Left lung (tissue), 10 donors: ENCODE results near the gene ARL16. TPM values are rescaled to one million over a fixed set of nuclear protein-coding genes. Genes with fewer than 3 reads are reported as not detected.

Source experiments
- ATAC-seq: fragments of 200-7000 bp; cut with Tn5 transposase; one replicate; pipeline ENCODE4 v1.9.1; 2020; ENCODE audit warnings: moderate library complexity
- DNase-seq, 4 donors: peaks; one replicate each; pipeline ENCODE4 v3.0.0-alpha.2; 2013 to 2020
- H3K27ac ChIP-seq, 2 donors: fragments of 200-600 bp; sonication (generic) in 1 of 2; one replicate each; pipeline versions ENCODE4 v1.5.0 to v1.8.0; 2020 to 2021
- H3K27me3 ChIP-seq, 2 donors: fragments of 200-600 bp; sonication (generic) in 1 of 2; one replicate each; pipeline versions ENCODE4 v1.5.0 to v1.8.0; 2020 to 2021
- H3K36me3 ChIP-seq, 2 donors: fragments of 200-600 bp; sonication (generic) in 1 of 2; one replicate each; pipeline versions ENCODE4 v1.5.0 to v1.8.0; 2020 to 2021
- H3K4me1 ChIP-seq, 2 donors: fragments of 200-600 bp; one replicate each; pipeline ENCODE4 v1.8.0; 2021
- H3K4me3 ChIP-seq, 2 donors: fragments of 200-600 bp; sonication (generic) in 1 of 2; one replicate each; pipeline versions ENCODE4 v1.5.0 to v1.8.0; 2020 to 2021; ENCODE audit warnings: mild to moderate bottlenecking in 1 of 2
- H3K9me3 ChIP-seq, 2 donors: fragments of 200-600 bp; sonication (generic) in 1 of 2; one replicate each; pipeline versions ENCODE4 v1.5.0 to v1.8.0; 2020 to 2021
- intact Hi-C, 2 donors: fragments of 100-400 bp; cut with DNase I; formaldehyde crosslinking; loops; one replicate each; pipeline versions ENCODE4 v1.11.2 to v1.14.2; 2022
- polyA plus RNA-seq, 6 donors: library from polyadenylated mRNA; unstranded; fragments of 120-200 nt; gene quantifications; one replicate each; pipeline ENCODE4 v1.2.1, GENCODE V29; 2013; ENCODE audit not compliant: insufficient read length in 6 of 6
- total RNA-seq, 2 donors: library from RNA; stranded (reverse); fragmentation: NEBNext Ultra II Directional; extraction: Animal tissue kit (Norgen Biotek cat#: 25700); gene quantifications; one replicate each; pipeline ENCODE4 v1.2.1, GENCODE V29; 2021
- TF ChIP-seq, protein P1 (sequence below), 2 donors: fragments of 200-600 bp; sonication (generic) in 1 of 2; IDR thresholded peaks; one replicate each; pipeline versions ENCODE4 v1.5.0 to v1.8.0; 2021; ENCODE audit warnings: antibody characterized with exemption in 2 of 2
- donor health status: DM: no; HTN: yes; CAD: no.
- donor health status: DM: no; HTN: no; CAD: no.

ARL16 gene
- total and polyA plus RNA-seq, 8 donors, result 22.5 to 48.1 (median 41.9) TPM

DNA sequence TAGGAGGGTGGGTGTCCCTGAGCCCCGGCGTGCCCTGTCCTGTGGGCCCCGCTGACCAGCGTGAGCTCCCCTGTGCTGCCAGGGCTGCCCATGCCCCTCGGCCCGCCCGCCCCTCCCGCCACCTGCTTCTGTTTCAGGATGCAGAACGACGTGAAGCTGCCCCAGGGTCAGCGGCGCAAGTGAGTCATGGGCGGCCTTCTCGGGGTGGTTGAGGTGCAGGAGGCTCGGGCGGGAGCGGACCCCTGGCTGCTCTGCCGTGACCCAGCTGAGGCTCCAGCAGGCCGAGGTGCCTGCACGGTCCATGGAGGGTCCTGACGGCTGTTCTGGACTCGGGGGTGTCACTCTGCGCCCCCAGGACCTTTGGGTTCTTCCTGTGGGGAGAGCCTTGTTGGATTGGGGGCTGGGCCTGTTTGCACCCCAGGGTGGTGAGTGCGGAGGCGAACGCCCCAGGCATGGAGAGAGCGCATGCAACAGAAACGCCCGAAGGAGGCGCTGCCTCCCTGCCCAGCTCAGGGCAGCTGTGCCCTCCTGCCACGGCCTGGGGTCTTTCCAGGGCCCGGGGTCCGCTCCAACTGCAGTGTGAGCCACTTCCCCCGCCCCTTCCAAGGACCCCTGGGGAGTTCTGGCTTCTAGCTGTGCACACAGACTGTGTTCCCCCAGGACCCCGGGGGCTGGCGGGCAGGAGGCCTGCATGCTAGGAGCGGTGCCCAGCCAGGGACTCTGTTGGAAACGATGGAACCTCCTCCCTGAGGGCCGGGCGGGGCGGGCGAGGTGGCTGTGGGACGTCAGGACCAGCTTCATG is 32.5 kb upstream of the ARL16 start:
- ATAC-seq, result no peak

DNA sequence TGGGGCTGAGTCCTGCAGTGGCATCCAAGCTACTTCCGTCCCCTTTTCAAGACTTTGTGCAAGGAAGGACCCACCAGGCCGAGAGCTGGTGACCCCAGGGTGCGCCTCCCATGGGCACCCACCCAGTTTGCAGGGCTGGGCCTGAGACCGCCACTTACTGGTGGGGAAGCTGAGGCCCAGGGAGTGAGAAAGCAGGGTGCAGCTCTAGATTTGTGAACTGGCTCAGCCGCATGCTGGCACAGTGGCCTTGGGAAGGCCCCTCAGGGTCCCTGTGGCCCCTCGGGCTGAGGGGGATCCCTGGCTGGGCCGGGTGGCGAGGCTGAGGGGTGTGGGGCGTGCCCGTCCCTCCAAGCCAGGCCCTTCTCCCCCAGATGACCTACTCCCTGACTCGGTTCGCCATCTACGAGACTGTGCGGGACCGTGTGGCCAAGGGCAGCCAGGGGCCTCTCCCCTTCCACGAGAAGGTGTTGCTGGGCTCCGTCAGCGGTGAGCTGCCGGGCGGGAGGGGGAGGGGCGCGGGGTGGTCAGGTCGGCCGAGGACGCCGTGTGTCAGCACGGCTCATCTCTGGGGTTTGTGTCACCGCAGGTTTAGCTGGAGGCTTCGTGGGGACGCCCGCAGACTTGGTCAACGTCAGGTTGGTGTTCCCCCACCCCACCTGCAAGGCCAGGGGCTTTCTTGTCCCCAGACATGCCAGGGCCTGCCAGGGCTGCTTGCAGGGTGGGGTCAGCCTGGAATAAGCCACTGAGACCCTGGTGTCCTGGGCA is 31.7 kb upstream of the ARL16 start:
- Histone ChIP-seq H3K4me1 (peaks cover 23 to 35% of the 10 kb centered on the region in 2 donors), H3K9me3 (no peaks in the 10 kb centered on the region), H3K27me3 (no peaks in the 10 kb centered on the region), H3K36me3 (peaks cover 0 to 28% of the 10 kb centered on the region in 2 donors), H3K4me3 (no peak overlapping the region), H3K27ac (no peak overlapping the region)
- intact Hi-C loops, result no loop called here
- TF ChIP-seq, protein P1, sequence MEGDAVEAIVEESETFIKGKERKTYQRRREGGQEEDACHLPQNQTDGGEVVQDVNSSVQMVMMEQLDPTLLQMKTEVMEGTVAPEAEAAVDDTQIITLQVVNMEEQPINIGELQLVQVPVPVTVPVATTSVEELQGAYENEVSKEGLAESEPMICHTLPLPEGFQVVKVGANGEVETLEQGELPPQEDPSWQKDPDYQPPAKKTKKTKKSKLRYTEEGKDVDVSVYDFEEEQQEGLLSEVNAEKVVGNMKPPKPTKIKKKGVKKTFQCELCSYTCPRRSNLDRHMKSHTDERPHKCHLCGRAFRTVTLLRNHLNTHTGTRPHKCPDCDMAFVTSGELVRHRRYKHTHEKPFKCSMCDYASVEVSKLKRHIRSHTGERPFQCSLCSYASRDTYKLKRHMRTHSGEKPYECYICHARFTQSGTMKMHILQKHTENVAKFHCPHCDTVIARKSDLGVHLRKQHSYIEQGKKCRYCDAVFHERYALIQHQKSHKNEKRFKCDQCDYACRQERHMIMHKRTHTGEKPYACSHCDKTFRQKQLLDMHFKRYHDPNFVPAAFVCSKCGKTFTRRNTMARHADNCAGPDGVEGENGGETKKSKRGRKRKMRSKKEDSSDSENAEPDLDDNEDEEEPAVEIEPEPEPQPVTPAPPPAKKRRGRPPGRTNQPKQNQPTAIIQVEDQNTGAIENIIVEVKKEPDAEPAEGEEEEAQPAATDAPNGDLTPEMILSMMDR (IDR thresholded peaks at IDR 0.05), result no peak
- DNase-seq (no peak), ATAC-seq (no peak)

More for the DNA sequence above, 32.5 kb upstream of the ARL16 start:
- Histone ChIP-seq H3K9me3 (no peaks in the 10 kb centered on the region), H3K4me3 (no peak overlapping the region), H3K27me3 (no peaks in the 10 kb centered on the region), H3K27ac (no peak overlapping the region), H3K4me1 (peaks cover 15 to 28% of the 10 kb centered on the region in 2 donors), H3K36me3 (peaks cover 0 to 28% of the 10 kb centered on the region in 2 donors)
- TF ChIP-seq, protein P1 (IDR thresholded peaks at IDR 0.05), result no peak
- intact Hi-C loops, result no loop called here
- no peak for DNase-seq

DNA sequence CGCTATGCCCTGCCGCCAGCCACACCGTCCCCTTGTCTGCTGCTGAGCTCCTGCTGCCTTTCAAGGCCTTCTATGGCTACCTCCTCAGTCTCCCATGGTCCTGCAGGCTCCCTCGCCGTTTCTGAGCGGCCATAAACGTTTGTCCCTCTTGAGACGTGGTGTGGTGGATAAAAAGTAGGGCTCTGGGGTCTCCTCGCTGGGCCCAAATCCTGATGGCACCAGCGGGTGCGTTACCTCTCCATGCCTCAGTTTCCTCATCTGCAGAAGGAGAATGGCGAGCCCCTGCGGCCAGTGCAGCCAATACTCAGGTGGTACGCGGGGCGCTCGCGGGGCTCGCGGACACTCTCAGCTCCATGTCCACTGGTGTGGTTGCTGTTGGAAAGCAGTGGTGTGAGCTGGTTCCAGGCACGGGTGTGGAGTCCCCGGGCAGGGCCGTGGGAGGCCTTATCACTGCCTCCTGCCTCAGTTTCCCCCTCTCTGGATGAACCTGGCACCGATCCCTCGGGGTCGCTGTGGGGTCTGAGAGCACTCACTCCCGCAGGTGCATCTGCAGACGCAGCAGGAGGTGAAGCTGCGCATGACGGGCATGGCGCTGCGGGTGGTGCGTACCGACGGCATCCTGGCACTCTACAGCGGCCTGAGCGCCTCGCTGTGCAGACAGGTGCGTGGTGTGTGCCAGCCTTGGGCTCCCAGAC is 31.0 kb upstream of the ARL16 start:
- no peak for ATAC-seq
- DNase-seq, result no peak
- Histone ChIP-seq H3K27ac (no peak overlapping the region), H3K4me3 (no peak overlapping the region), H3K9me3 (no peaks in the 10 kb centered on the region), H3K27me3 (no peaks in the 10 kb centered on the region), H3K4me1 (peaks cover 23 to 42% of the 10 kb centered on the region in 2 donors), H3K36me3 (peaks cover 0 to 24% of the 10 kb centered on the region in 2 donors)
- TF ChIP-seq, protein P1 (IDR thresholded peaks at IDR 0.05), result no peak
- intact Hi-C loops, result no loop called here

DNA sequence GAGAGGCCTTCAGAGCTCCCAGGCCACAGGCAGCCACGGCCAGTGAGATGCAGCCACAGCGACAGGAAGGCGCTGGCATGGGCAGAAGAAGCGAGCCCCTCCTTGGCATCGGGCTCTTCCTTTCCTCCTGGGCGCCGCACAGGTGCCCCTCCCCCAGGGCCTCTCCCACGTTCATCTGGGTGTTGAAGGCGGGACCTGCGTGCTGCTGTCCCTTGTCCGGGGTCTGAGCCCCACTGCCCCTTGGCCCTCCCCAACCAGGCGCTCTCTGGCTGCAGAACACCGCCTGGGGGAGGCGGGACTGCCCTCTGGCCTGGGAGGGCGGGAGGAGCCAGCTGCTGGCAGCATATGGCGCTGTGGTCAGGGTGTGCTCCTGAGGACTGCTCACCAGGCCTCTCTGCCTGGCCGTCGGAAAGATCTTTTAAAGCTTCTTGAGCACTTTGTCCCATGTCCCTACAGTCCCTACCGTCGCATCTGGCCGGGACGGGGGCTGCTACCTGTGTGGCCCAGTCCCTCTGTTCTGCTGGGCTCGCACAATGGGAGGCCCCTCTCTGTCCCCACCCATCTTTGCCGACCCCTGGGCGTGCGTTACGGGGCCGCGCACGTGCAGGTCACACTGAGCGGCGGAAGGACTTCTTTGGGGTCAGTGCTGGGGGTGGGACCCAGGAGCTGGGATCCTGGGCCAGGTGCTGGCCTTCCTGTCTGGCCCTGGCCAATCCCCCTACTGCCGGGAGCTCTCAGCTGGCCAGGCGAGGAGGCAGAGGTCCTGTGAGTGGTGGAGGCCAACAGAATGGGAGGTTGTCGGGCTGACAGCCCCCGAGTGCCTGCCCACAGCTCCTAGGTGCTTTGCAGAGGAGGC is 30.2 kb upstream of the ARL16 start:
- peaks cover 0 to 18% of the 10 kb centered on the region in 2 donors for H3K36me3 ChIP-seq
- peak overlapping the region in 1 of 2 donors; percentile 83 for H3K4me3 ChIP-seq
- no peaks in the 10 kb centered on the region for H3K27me3 ChIP-seq
- TF ChIP-seq, protein P1 (IDR thresholded peaks at IDR 0.05), result no peak
- DNase-seq (no peak), ATAC-seq (no peak)
- no peaks in the 10 kb centered on the region for H3K9me3 ChIP-seq
- H3K27ac ChIP-seq, result no peak overlapping the region
- intact Hi-C loops, result no loop called here
- peaks cover 23 to 42% of the 10 kb centered on the region in 2 donors for H3K4me1 ChIP-seq
